T-helper 1 cell treated with Interleukin-12 subunit alpha and Interleukin-12 subunit beta and Interleukin-4 antibody, amounts not matched to agents 30 ng/mL and 1 ng/mL, for 36 hours (primary cell): ENCODE data around the gene WDR86. TPM values are rescaled to one million over a fixed set of nuclear protein-coding genes. Genes with fewer than 3 reads are reported as not detected.

Experiments used
- intact Hi-C: fragments of 100-400 bp; cut with micrococcal nuclease; formaldehyde crosslinking; loops from one replicate; pipeline ENCODE4 v1.15.1; 2024
- total RNA-seq: library from RNA; stranded (reverse); gene quantifications from 2 replicates; pipeline ENCODE4 v1.2.3, GENCODE V29; 2022

Gene WDR86
- total RNA-seq, 1 donor from 2014 or later: not detected

GRCh38 chr7:151393031-151393977 is 16.5 kb downstream of the WDR86 start:
- intact Hi-C loops: no loop called here

- intact Hi-C loops: no loop called here
Observed at GRCh38 chr7:151392426-151392825, 17.4 kb downstream of the WDR86 start.

GRCh38 chr7:151392002-151392401 is 17.8 kb downstream of the WDR86 start:
- intact Hi-C loops: no loop called here

GRCh38 chr7:151391358-151391730 is 18.5 kb downstream of the WDR86 start:
- intact Hi-C loops: no loop called here

GRCh38 chr7:151390598-151391357 is 19.1 kb downstream of the WDR86 start:
- intact Hi-C loops: no loop called here

GRCh38 chr7:151389768-151390597 is 19.9 kb downstream of the WDR86 start:
- intact Hi-C loops: no loop called here

GRCh38 chr7:151389096-151389767 is 20.6 kb downstream of the WDR86 start:
- intact Hi-C loops: no loop called here

GRCh38 chr7:151388430-151388829 is 21.4 kb downstream of the WDR86 start:
- intact Hi-C loops: no loop called here

GRCh38 chr7:151388007-151388297 is 21.9 kb downstream of the WDR86 start:
- intact Hi-C loops: no loop called here

GRCh38 chr7:151387161-151388006 is 22.5 kb downstream of the WDR86 start:
- intact Hi-C loops: no loop called here

GRCh38 chr7:151386301-151387160 is 23.3 kb downstream of the WDR86 start:
- intact Hi-C loops: no loop called here

- intact Hi-C loops: no loop called here
Observed at GRCh38 chr7:151385626-151386300, 24.1 kb downstream of the WDR86 start.

- intact Hi-C loops: no loop called here
Observed at GRCh38 chr7:151384776-151385625, 24.8 kb downstream of the WDR86 start.

GRCh38 chr7:151384352-151384697 is 25.5 kb downstream of the WDR86 start:
- intact Hi-C loops: no loop called here

- intact Hi-C loops: no loop called here
Observed at GRCh38 chr7:151383638-151384351, 26.0 kb downstream of the WDR86 start.

- intact Hi-C loops: no loop called here
Observed at GRCh38 chr7:151382079-151382885, 27.6 kb downstream of the WDR86 start.
